GM18505 (cell line): ENCODE data around the gene HS3ST4.
"Not testable (repeated sequence)": the region's sequence is repeated elsewhere in the genome, so short reads cannot be mapped to it uniquely, and the experiment has no call there.

Experiments used
- ATAC-seq: cut with Tn5 transposase; IDR thresholded peaks from one replicate; pipeline ENCODE4 v1.9.1; 2021; ENCODE audit not compliant: unreplicated experiment
- POLR2A ChIP-seq: IDR thresholded peaks from 4 replicates; pipeline ENCODE4 v1.6.1; 2011; ENCODE audit warnings: borderline replicate concordance; ENCODE audit not compliant: insufficient read depth, insufficient read length; ENCODE audit errors: extremely low read depth

The HS3ST4 gene

GRCh38 chr16:26041952-26042668, 350.4 kb downstream of the HS3ST4 start:
- ATAC-seq = no peak
- no peak for TF ChIP-seq POLR2A

GRCh38 chr16:26050472-26050871, 358.7 kb downstream of the HS3ST4 start:
- no peak for TF ChIP-seq POLR2A
- ATAC-seq = no peak

- no peak for TF ChIP-seq POLR2A
- no peak for ATAC-seq
Observed at GRCh38 chr16:26051063-26051462, 359.3 kb downstream of the HS3ST4 start.

- no peak for ATAC-seq
- TF ChIP-seq POLR2A = no peak
Observed at GRCh38 chr16:26053889-26054288, 362.1 kb downstream of the HS3ST4 start.

- no peak for ATAC-seq
- TF ChIP-seq POLR2A = no peak
Observed at GRCh38 chr16:26058326-26058725, 366.6 kb downstream of the HS3ST4 start.

- no peak for TF ChIP-seq POLR2A
- ATAC-seq = no peak
Observed at GRCh38 chr16:26070302-26071100, 378.7 kb downstream of the HS3ST4 start.

GRCh38 chr16:26071101-26071866, 379.5 kb downstream of the HS3ST4 start:
- ATAC-seq = no peak
- TF ChIP-seq POLR2A = no peak

GRCh38 chr16:26078716-26079355, 387.1 kb downstream of the HS3ST4 start:
- TF ChIP-seq POLR2A = no peak

GRCh38 chr16:26087091-26087490, 395.3 kb downstream of the HS3ST4 start:
- no peak for ATAC-seq
- TF ChIP-seq POLR2A = no peak

More at GRCh38 chr16:26078716-26079355, 387.1 kb downstream of the HS3ST4 start:
- no peak for ATAC-seq

GRCh38 chr16:26091511-26091910, 399.8 kb downstream of the HS3ST4 start:
- TF ChIP-seq POLR2A = no peak
- no peak for ATAC-seq

- ATAC-seq = not testable (repeated sequence)
Observed at GRCh38 chr16:26098206-26098605, 406.4 kb downstream of the HS3ST4 start.

GRCh38 chr16:26102369-26102768, 410.6 kb downstream of the HS3ST4 start:
- ATAC-seq = no peak
- no peak for TF ChIP-seq POLR2A
